ENCODE data around the gene NRG3. TPM values are rescaled to one million over a fixed set of nuclear protein-coding genes. Genes with fewer than 3 reads are reported as not detected.
"Not testable (repeated sequence)": the region's sequence is repeated elsewhere in the genome, so short reads cannot be mapped to it uniquely, and the experiment has no call there.

Gene NRG3
- total RNA-seq, 1 donor, result not detected

GRCh38 chr10:82643601-82644000 is 768.6 kb downstream of the NRG3 start:
- no peak for DNase-seq (ENCODE audit: low read depth in 2 of 3, low spot score in 2 of 3)

- no peak for DNase-seq (ENCODE audit: low read depth in 2 of 3, low spot score in 2 of 3)
Measured at GRCh38 chr10:82645221-82645620, 770.2 kb downstream of the NRG3 start.

- no peak for DNase-seq (ENCODE audit: low read depth in 2 of 3, low spot score in 2 of 3)
Measured at GRCh38 chr10:82653244-82654155, 778.5 kb downstream of the NRG3 start.

GRCh38 chr10:82660205-82660604 is 785.2 kb downstream of the NRG3 start:
- no peak for DNase-seq (ENCODE audit: low read depth in 2 of 3, low spot score in 2 of 3)

GRCh38 chr10:82660986-82661385 is 786.0 kb downstream of the NRG3 start:
- no peak for DNase-seq (ENCODE audit: low read depth in 2 of 3, low spot score in 2 of 3)

- DNase-seq (ENCODE audit: low read depth in 2 of 3, low spot score in 2 of 3), result no peak
Measured at GRCh38 chr10:82661701-82662100, 786.7 kb downstream of the NRG3 start.

- no peak for DNase-seq (ENCODE audit: low read depth in 2 of 3, low spot score in 2 of 3)
Measured at GRCh38 chr10:82668221-82668895, 793.4 kb downstream of the NRG3 start.

GRCh38 chr10:82674036-82674435 is 799.0 kb downstream of the NRG3 start:
- DNase-seq (ENCODE audit: low read depth in 2 of 3, low spot score in 2 of 3), result no peak

GRCh38 chr10:82677932-82678331 is 802.9 kb downstream of the NRG3 start:
- not testable (repeated sequence) for DNase-seq (ENCODE audit: low read depth in 2 of 3, low spot score in 2 of 3)

GRCh38 chr10:82678451-82678850 is 803.5 kb downstream of the NRG3 start:
- not testable (repeated sequence) for DNase-seq (ENCODE audit: low read depth in 2 of 3, low spot score in 2 of 3)

GRCh38 chr10:82680608-82681007 is 805.6 kb downstream of the NRG3 start:
- DNase-seq (ENCODE audit: low read depth in 2 of 3, low spot score in 2 of 3), result no peak

GRCh38 chr10:82683945-82684344 is 809.0 kb downstream of the NRG3 start:
- no peak for DNase-seq (ENCODE audit: low read depth in 2 of 3, low spot score in 2 of 3)

- DNase-seq (ENCODE audit: low read depth in 2 of 3, low spot score in 2 of 3), result no peak
Measured at GRCh38 chr10:82685087-82685486, 810.1 kb downstream of the NRG3 start.

- DNase-seq (ENCODE audit: low read depth in 2 of 3, low spot score in 2 of 3), result no peak
Measured at GRCh38 chr10:82691211-82691610, 816.2 kb downstream of the NRG3 start.

GRCh38 chr10:82692458-82692857 is 817.5 kb downstream of the NRG3 start:
- no peak for DNase-seq (ENCODE audit: low read depth in 2 of 3, low spot score in 2 of 3)

GRCh38 chr10:82721831-82722230 is 846.8 kb downstream of the NRG3 start:
- no peak for DNase-seq (ENCODE audit: low read depth in 2 of 3, low spot score in 2 of 3)

- DNase-seq (ENCODE audit: low read depth in 2 of 3, low spot score in 2 of 3), result no peak
Measured at GRCh38 chr10:82722273-82722672, 847.3 kb downstream of the NRG3 start.

- no peak for DNase-seq (ENCODE audit: low read depth in 2 of 3, low spot score in 2 of 3)
Measured at GRCh38 chr10:82736305-82736704, 861.3 kb downstream of the NRG3 start.

GRCh38 chr10:82737549-82737948 is 862.6 kb downstream of the NRG3 start:
- DNase-seq (ENCODE audit: low read depth in 2 of 3, low spot score in 2 of 3), result no peak

- DNase-seq (ENCODE audit: low read depth in 2 of 3, low spot score in 2 of 3), result no peak
Measured at GRCh38 chr10:82738592-82738991, 863.6 kb downstream of the NRG3 start.

- no peak for DNase-seq (ENCODE audit: low read depth in 2 of 3, low spot score in 2 of 3)
Measured at GRCh38 chr10:82742478-82742877, 867.5 kb downstream of the NRG3 start.

- no peak for DNase-seq (ENCODE audit: low read depth in 2 of 3, low spot score in 2 of 3)
Measured at GRCh38 chr10:82742898-82743297, 867.9 kb downstream of the NRG3 start.

Measured in hematopoietic multipotent progenitor cell (in vitro differentiated cells).